HPDE6-E6E7 (cell line): ENCODE measurements around the gene ZDHHC11.
"Not testable (repeated sequence)": the region's sequence is repeated elsewhere in the genome, so short reads cannot be mapped to it uniquely, and the experiment has no call there.

Experiments used
- DNase-seq: peaks from one replicate; pipeline ENCODE4 v3.0.0; 2011; ENCODE audit warnings: missing footprints; ENCODE audit errors: extremely low spot score

The ZDHHC11 gene

DNA sequence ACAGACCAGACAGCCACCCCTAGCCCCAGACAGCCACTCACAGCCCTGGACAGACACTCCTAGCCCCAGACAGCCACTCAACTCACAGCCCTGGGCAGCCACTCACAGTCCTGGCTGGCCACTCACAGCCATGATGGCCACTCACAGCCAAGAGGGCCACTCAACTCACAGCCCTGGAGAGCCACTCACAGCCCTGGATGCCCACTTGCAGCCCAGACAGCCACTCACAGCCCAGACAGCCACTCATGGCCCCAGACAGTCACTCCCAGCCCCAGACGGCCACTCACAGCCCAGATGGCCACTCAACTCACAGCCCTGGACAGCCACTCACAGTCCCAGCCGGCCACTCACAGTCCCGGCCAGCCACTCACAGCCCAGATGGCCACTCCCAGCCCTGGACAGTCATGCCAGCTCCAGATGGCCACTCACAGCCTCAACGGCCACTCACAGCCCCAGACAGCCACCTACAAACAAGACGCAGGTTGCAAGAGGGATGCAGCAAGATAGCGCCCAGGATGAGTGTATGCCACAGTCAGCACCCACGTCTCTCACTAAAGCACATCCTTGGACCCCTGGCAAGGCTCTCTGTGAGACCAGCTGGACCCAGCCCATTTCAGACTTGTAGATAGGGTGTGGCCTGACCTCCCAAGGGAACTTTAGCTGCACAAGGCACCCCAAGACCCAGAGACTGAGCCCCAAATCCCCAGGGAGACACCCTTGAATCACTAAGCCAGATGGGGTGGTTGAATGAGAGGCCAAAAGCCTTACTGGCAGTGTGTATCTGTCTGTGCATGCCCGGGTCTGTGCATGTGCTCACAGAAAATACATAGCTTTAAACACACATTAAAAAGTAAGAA is 88.7 kb downstream of the ZDHHC11 start:
- no peak for DNase-seq

DNA sequence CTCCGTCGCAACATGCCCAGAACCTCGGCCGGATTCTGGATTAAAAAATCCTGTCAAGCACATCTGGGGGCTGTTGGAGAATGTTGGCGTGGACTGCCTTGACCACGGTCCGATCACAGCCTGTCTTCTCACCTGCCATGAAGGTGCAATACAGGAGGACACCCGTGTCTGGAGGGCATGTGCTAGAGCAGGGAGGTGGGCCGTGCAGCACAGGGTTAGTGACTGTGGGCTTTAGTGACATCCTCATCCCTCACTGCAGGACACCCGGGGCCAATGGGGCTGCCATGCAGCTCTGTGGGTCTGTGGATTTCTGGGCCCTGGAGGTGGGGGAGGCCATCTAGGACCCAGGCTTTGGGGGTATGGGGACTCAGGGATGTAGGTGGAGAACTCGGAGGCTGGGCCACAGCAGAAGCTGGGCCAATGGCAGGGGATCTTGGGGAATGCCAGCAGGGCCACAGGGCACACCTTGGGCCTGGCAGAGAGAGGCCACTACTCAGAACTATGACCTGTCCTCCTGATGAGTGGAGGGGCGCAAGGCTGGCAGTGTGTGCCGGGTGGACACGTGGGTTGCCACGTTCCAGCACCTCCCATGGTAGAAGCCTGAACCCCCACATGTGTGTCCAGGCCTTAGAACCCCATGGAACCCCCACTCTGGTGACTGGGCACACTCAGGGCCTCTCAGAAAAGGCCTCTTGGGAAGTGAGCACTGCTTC is 89.6 kb downstream of the ZDHHC11 start:
- no peak for DNase-seq

DNA sequence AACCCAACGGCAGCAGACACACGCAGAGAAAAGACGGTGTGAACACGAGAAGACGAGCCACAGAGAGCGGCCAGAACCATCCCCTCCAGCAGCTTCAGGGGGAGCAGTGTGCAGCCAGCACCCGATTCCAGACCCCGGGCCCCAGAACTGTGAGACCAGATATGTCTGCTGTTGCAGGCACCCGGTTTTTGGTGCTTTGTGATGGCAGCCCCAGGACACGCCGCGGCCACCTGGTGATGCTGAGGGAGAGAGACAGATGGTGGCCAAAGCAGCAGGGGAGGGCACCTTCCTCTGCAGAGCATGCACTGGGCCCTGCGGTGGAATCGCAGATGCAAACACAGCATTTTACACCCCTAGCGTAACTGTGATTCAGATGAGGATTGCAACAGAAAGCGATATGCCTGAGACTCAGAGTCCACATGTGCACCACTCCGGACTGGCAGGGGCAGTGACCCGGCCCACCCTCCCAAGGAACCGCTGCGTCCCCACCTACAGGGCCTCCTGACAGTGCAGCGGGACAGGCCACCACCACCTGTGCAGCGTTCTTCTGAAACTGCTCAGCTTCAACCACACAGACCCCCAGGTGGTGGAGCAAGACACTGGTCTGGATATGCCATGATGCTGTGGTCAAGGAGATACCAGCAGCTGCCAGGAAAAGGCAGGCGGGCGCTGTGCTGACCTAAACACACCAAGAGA is 90.3 kb downstream of the ZDHHC11 start:
- no peak for DNase-seq

DNA sequence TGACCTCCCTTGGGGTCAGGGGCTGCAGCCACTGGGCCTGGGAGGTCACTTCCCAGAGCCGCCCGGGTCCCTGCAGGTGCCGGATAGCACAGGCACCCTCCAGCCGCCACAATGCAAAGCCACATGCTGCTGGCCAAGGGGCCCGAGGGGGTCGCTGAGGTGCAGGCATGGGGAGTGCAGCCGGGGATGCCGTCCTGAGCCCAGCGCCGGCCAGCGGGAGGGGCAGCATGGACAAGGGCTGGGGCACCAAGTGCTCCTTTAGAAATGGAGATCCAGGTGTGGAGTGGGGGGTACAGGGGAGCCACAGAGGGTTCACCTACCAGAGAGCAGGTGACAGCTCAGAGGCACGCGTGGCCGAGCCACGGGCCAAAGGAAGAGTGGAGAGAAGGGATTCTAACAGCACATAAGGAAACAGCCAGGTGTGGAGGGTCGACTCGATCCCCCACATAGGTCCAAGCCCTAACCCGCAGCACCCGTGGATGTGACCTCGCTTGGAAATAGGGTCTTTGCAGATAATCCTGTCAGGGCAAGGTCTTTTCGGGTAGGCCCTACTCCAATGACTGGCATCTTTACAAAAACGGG is 90.9 kb downstream of the ZDHHC11 start:
- no peak for DNase-seq

DNA sequence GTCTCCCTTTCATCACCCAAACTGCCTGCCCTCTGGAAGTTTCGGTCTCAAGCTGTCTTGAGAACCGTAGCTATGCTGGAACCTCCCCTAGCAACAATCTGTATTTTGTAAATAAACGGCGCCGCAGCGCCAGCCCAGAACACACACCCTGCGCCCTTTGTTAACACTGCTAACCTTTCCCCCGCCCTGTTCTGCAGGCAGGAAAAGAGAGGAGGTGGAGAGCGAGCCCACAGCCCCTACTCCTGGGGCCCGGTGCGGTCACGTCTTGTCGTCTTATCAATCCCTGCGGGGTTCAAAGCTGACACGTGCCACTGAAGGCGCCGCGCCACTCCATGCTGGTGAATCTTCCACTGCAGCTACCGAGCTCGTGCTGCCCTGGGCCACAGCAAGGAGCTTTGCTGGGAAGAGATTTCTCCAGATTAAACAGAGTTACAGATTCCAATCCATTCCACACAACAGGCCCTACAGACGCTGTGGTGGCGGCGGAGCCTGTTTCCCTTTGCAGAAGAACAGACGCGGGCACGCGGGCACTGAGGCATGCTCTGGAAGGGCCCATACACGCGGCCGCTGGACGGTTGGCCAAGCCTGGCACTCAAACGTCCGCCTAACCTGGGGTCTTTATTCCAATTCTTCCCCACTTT is 91.6 kb downstream of the ZDHHC11 start:
- peak; percentile 77 for DNase-seq

DNA sequence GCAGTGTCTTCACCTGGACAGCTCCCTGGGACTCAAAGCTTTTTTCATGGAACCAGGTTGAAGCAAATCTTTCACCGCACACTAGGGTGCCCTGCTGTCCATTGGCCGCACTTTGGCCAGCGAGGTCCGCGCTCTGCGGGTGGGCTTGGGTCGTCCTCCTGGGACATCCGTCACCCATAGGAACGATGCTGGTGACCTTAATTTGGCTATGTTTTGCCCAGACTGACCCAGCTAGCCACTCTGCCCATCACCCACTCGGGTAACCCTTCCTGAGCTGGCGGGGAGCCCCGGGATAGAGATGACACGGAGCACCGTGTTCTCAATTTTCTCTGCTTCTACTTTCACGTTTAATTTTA is 92.1 kb downstream of the ZDHHC11 start:
- no peak for DNase-seq

DNA sequence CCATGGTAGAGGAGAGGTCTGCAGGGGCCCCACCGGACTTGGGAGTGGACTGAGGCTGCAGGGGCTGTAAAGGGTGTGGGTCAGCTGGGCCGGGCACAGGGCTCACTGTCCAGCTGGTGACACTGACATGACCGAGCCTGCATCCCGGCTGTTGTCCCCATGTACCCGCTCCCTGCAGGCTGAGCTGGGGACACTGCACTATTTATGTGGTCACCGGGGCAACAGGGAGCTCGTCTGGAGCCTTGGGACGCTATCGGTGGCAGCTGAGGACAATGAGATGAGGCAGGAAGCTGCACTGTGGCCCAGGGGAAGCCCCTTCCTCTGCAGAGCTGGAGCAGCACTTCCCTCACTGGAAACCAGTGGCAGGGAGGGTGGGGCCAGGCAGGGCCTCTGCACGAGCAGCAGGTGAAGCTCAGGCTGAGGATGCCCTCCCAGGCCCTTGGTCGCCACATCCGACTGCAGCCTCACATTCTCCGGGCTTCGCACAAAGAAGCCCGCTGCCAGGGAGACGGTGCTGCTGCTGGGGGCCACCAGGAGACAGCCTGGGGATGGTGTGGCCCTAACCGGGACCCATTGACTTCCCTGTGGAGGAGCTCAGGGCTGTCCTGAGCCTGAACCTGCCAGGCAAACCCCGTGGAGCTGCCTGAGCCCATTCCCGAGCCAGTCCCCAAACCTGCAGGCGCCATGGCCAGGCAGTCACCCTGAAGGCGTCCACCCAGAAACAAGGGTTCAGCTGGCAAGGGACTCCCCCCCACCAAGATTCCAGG is 92.7 kb downstream of the ZDHHC11 start:
- DNase-seq: no peak

DNA sequence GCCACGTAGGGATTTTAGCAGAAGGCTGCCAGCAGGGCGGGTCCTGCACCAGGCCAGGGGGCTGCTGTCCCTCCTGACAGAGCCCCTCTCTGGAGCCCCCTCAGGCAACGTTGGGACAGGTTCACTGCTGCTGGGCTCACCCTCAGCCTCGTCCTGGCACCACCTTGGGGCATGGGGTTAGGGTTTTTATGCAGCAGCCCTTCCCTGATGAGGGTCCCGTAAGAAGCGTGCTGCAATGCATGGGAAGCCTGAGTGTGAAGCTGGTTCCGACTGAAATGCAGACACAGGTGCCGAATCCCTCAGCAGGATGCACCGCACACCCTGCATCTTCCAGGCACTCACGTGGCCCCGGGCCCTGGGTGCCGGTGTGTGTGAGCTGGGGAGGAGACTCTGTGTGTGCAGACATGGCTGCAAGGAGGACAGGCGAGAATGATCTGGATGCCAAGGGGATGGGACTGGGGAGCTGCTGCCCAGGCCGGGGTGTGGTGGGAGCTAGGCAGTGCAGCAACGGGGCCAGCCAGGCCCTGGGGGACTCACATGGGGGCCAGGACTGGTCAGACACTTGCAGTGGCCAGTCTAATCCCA is 93.3 kb downstream of the ZDHHC11 start:
- no peak for DNase-seq

DNA sequence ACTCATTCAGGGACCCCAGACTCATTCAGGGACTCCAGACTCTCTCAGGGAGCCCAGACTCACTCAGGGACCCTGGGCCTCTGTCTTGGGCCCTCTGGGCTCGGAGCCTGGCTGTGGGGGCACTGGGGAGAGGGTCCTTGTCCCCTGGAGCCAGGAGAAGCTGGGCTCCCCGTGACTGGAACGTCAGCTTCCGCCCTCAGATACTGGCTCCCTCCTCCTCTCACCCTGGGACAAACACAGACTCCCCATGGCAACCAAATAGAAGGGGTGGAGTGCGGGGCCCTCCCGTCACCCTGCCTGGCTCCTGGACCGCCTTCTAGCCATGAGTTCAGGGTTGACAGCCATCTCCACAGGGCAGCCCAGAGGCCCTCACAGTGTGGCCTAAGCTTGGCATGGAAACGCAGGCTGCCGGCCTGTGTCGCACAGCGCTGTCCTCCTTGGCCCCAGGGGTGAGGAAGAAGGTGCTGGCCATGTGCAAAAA is 93.9 kb downstream of the ZDHHC11 start:
- DNase-seq: no peak

DNA sequence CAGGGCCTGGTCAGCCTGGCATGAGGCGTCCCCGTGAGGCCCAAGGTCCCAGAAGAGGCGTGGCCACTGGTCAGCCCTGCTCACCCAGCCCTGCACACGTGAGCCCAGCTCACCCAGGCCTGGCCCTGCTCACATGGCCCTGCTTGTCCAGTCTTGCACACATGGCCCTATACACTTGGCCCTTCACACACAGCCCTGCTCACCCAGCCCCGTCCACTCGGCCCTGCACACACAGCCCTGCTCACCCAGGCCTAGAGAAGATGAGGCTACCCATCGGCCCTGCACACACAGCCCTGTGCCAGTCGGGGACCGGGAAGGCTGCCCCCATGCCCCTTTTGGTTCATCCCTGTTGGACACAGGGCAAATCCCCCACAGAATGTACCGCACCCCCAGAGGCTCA is 94.6 kb downstream of the ZDHHC11 start:
- no peak for DNase-seq

DNA sequence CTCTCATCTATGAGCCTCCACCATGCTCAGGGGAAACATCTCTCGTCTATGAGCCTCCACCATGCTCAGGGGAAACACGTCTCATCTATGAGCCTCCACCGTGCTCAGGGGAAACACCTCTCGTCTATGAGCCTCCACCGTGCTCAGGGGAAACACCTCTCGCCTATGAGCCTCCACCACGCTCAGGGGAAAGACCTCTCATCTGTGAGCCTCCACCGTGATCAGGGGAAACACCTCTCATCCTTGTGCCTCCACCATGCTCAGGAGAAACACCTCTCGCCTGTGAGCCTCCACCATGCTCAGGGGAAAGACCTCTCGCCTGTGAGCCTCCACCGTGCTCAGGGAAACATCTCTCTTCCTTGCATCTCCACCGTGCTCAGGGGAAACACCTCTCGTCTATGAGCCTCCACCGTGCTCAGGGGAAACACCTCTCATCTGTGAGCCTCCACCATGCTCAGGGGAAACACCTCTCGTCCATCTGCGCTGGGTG is 96.6 kb downstream of the ZDHHC11 start:
- not testable (repeated sequence) for DNase-seq

DNA sequence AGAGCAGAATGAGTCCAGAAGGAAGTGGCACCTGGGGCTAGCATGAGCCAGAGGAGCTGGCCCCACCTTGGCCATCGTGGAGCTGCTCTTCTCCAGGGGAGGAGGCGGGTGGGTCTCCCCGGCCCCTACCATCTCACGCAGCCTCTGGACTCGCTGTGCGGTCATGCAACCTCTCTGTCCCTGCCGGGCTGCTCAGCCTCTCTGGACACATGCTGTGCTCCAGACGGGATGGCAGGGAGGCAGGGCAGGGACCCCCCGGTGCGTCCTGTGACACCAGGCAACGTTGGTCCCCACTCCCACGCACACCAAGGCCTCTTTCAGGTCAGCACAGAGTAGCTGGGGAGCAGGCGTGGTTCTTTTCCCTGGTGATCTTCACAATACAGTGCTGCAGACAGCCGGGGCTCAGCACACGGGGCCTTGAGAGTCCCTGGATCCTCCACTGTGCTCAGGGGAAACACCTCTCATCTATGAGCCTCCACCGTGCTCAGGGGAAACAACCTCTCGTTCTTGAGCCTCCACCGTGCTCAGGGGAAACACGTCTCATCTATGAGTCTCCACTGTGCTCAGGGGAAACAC is 97.1 kb downstream of the ZDHHC11 start:
- not testable (repeated sequence) for DNase-seq

DNA sequence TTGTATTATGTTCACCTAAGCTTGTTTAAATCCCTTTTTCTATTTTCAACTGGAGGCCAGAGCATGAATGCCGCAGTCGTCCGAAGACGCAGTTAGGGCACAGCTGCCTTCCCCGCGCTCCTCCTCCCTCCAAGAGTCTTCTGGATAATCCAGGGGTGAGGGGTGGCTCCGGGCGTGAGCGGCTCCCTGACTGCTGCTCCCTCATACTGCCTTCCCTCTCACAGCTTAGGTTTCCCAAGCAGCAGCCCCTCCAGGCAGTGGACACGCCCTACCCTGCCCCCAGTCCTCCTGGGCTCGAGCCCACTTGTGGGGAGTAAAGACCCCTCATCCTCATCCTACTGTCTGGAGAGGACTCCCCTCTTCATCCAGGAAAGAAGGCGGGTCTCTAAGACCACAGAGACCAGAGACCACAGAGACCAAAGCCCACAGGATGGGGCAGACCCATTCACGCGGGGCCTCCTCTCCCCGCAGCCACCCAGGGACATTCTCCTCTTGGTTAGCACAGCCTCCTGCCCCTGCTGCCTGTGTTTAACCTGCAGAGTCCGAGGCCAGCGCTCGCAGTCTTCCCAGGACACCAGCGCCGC is 98.2 kb downstream of the ZDHHC11 start:
- DNase-seq: not testable (repeated sequence)

DNA sequence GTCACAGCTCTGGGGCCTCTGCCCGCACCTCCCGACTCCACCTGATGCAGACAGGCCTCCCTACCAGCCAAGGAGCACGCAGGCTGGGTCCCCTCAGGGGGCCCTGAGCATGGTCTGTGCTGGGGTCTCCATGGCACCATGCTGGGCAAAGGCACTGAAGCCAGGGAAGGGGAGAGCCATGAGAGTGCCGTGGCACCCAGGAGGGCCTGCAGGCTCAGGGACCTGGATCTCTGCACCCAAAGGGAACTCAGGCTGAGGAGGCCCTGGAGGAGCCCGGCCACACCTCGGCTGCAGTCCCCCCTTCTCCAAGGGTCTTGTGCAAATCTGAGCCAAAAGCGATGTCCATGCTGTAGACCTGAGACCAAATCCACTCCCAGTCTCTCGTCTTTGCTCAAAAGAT is 98.8 kb downstream of the ZDHHC11 start:
- not testable (repeated sequence) for DNase-seq

DNA sequence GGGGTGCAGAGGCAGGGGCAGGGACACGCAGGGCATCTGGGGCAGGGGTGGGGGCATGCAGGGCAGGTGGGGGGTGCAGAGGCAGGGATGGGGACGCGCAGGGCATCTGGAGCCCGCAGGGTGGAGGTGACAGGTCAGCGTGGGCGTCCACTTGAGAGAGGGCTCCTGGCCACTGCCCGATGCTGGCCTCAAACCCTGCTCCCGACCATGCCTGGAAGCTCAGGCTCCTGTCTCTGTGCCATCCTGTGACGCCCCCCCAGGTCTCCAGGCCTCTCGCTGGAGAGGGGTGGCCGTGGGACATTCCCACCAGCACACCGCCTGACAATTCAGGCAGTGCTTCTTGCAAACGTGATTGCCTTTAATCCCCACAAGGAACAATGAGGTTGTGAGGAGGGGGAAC is 99.3 kb downstream of the ZDHHC11 start:
- DNase-seq: no peak

DNA sequence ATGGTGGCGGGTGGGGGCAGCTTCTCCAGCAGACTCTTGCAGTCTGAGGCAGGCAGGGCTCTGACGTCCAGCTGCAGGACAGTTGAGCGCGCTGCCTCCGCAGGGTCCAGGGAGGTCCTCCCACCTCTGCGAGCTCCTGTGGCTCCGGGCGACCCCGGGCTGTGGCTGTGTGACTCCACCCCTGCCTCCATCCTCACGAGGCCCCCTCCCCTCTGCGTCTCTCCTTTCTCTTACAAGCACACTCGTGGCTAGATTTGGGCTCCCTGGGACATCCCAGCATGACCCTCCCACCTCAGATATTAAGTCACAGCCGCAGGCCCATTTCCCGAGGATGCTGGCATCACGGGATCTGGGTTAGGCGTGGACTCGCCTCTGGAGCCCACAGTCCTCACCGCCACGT is 100.6 kb downstream of the ZDHHC11 start:
- not testable (repeated sequence) for DNase-seq

DNA sequence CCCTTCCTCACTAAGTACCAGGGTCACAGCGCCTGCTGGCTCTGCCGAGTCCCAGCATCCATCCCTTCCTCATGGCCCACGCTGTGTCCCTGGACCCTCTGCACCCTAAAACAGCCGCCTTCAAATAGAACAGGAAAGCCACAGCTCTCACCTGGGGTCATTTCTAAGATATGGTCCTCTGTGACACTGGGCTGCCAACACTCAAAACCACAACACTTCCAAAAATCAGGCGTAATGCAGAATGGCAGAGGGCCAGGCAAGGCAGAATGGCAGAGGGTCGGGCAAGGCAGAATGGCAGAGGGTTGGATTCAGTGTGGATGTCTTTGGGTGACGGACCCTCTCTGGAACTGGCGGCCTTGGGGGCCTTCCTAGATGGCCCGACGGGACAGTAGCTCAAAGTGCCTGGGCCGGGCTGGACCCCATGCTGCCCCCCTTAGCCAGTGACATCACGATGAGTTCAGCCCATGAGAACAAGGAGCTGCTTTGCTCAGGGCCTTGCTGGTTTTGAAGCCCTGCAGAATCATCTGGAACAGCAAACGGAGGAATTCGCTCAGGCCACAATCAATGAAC is 101.6 kb downstream of the ZDHHC11 start:
- no peak for DNase-seq

DNA sequence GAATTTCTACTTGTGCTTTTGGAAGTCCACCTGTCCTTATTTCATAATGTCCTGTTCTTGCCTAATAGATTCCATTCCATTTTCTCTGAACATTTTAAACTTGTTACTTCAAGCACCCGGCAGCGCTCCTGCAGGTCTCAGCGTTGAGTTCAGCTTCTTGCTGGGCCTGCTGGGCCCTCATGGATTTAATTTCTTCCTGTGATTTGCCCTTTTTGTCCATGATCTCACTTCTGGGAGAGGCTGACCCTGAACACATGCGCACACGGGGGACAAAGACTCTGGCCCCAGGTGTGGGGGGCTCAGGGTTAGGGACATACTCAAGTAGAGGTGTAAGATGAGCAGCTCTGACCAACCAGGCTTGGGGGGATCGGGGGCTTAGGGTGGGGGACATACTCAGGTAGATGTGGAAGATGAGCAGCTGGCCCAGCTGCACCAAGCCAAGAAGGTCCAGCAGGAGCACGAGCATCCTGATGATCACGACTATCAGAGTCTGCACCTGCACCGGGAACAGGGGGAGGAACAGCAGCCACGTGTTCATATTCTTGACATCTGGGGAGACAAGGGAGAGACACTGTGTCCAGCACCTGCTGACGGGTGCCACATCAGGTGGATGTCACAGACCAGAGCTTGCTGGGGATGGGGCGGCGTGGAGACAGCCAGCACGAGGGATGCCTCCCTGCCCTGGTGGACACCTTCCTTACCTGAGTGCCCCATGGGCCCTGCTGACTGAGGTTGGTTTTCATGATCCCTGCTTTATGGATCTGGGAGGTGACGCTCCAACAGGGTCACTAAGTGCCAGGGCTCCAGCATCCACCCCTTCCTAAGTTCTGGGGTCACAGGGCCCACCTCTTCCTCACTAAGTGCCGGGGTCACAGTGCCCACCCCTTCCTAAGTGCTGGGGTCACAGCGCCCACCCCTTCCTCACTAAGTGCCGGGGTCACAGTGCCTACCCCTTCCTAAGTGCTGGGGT is 102.5 kb downstream of the ZDHHC11 start:
- not testable (repeated sequence) for DNase-seq
